WTC11 (cell line): ENCODE measurements around the gene GABBR1. TPM values are rescaled to one million over a fixed set of nuclear protein-coding genes. Genes with fewer than 3 reads are reported as not detected.
A peak's percentile ranks its signal among the peaks of the same experiment; 100 is the strongest.

Experiments
- ATAC-seq: fragments of 200-7000 bp; cut with Tn5 transposase; 2 replicates; pipeline ENCODE4 v1.10.0; 2021; ENCODE audit warnings: mild to moderate bottlenecking, moderate library complexity
- CTCF ChIA-PET: fragments of 300-600 bp; sonication (Branson Sonifier 250); formaldehyde crosslinking; loops from one replicate; lab custom pipeline; 2021; ENCODE audit warnings: antibody characterized with exemption; lab: Charles Lee
- POLR2A ChIA-PET: fragments of 350-600 bp; sonication (Branson Sonifier 250); formaldehyde crosslinking; loops from one replicate; lab custom pipeline; 2021; ENCODE audit warnings: antibody characterized with exemption; lab: Charles Lee
- DNase-seq: peaks from one replicate; pipeline ENCODE4 v3.0.0; 2021; ENCODE audit warnings: low spot score
- H3K27ac Mint-ChIP-seq: 2 replicates; pipeline ENCODE4 v1.8.0; 2021; ENCODE audit warnings: mixed read lengths
- H3K27me3 Mint-ChIP-seq: 2 replicates; pipeline ENCODE4 v1.8.0; 2021; ENCODE audit warnings: low read depth, mild to moderate bottlenecking, moderate library complexity, mixed read lengths
- H3K36me3 Mint-ChIP-seq: 2 replicates; pipeline ENCODE4 v1.8.0; 2021; ENCODE audit warnings: mixed read lengths
- H3K4me1 Mint-ChIP-seq: 2 replicates; pipeline ENCODE4 v1.8.0; 2022; ENCODE audit warnings: mixed read lengths
- H3K4me3 Mint-ChIP-seq: 2 replicates; pipeline ENCODE4 v1.8.0; 2021; ENCODE audit warnings: mild to moderate bottlenecking, moderate library complexity, mixed read lengths
- H3K9me3 Mint-ChIP-seq: 2 replicates; pipeline ENCODE4 v1.8.0; 2021; ENCODE audit warnings: mixed read lengths
- CREB1 ChIP-seq: sonication (generic); formaldehyde crosslinking; IDR thresholded peaks from 2 replicates; pipeline ENCODE4 v1.8.0; 2023; ENCODE audit warnings: mild to moderate bottlenecking, missing genetic modification reagents
- ESRRA ChIP-seq: sonication (generic); formaldehyde crosslinking; IDR thresholded peaks from 2 replicates; pipeline ENCODE4 v1.8.1; 2022; ENCODE audit warnings: mild to moderate bottlenecking, missing genetic modification reagents, borderline replicate concordance
- FOXK1 ChIP-seq: sonication (generic); formaldehyde crosslinking; IDR thresholded peaks from 2 replicates; pipeline ENCODE4 v1.8.0; 2022; ENCODE audit warnings: mild to moderate bottlenecking, moderate library complexity, missing genetic modification reagents
- RORB ChIP-seq: fragments of 250-450 bp; sonication (Bioruptor Pico); IDR thresholded peaks from 2 replicates; pipeline ENCODE4 v1.9.0; 2021; ENCODE audit warnings: mild to moderate bottlenecking
- SMAD3 ChIP-seq: sonication (generic); formaldehyde crosslinking; IDR thresholded peaks from 2 replicates; pipeline ENCODE4 v1.8.0; 2022; ENCODE audit warnings: missing genetic modification reagents, mild to moderate bottlenecking, borderline replicate concordance
- SOX15 ChIP-seq: fragments of 250-450 bp; sonication (Bioruptor Pico); IDR thresholded peaks from 2 replicates; pipeline ENCODE4 v1.9.0; 2021; ENCODE audit warnings: mild to moderate bottlenecking
- USF2 ChIP-seq: sonication (generic); formaldehyde crosslinking; IDR thresholded peaks from 2 replicates; pipeline ENCODE4 v1.8.1; 2023; ENCODE audit warnings: mild to moderate bottlenecking, missing genetic modification reagents, moderate library complexity
- ZNF121 ChIP-seq: sonication (generic); formaldehyde crosslinking; IDR thresholded peaks from 2 replicates; pipeline ENCODE4 v1.8.0; 2023; ENCODE audit warnings: missing genetic modification reagents
- ZNF232 ChIP-seq: sonication (generic); formaldehyde crosslinking; IDR thresholded peaks from 2 replicates; pipeline ENCODE4 v1.8.0; 2022; ENCODE audit warnings: mild to moderate bottlenecking, missing genetic modification reagents
- ZNF281 ChIP-seq: sonication (generic); formaldehyde crosslinking; IDR thresholded peaks from 2 replicates; pipeline ENCODE4 v1.8.0; 2023; ENCODE audit warnings: mild to moderate bottlenecking, missing genetic modification reagents
- ZNF396 ChIP-seq: fragments of 250-450 bp; sonication (Bioruptor Pico); IDR thresholded peaks from 2 replicates; pipeline ENCODE4 v1.8.0; 2021; ENCODE audit warnings: mild to moderate bottlenecking, moderate library complexity, borderline replicate concordance
- ZNF416 ChIP-seq: fragments of 250-450 bp; sonication (Bioruptor Pico); IDR thresholded peaks from 2 replicates; pipeline ENCODE4 v1.9.0; 2021; ENCODE audit warnings: mild to moderate bottlenecking, inconsistent platforms
- total RNA-seq: library from RNA; stranded (reverse); gene quantifications from 3 replicates; pipeline ENCODE4 v1.2.3, GENCODE V29; 2021
- TF ChIP-seq, protein P1 (sequence below): sonication (generic); formaldehyde crosslinking; IDR thresholded peaks from 2 replicates; pipeline ENCODE4 v1.8.1; 2022; ENCODE audit warnings: missing genetic modification reagents, borderline replicate concordance
- TF ChIP-seq, protein P2 (sequence below): sonication (generic); formaldehyde crosslinking; IDR thresholded peaks from 2 replicates; pipeline ENCODE4 v1.8.1; 2023; ENCODE audit warnings: mild to moderate bottlenecking, missing genetic modification reagents
- TF ChIP-seq, protein P3 (sequence below): sonication (generic); formaldehyde crosslinking; IDR thresholded peaks from 2 replicates; pipeline ENCODE4 v1.8.0; 2022; ENCODE audit warnings: mild to moderate bottlenecking, missing genetic modification reagents
- TF ChIP-seq, protein P4 (sequence below): sonication (generic); formaldehyde crosslinking; IDR thresholded peaks from 2 replicates; pipeline ENCODE4 v1.8.1; 2023; ENCODE audit warnings: mild to moderate bottlenecking, missing genetic modification reagents, borderline replicate concordance
- TF ChIP-seq, protein P5 (sequence below): fragments of 250-450 bp; sonication (Bioruptor Pico); IDR thresholded peaks from 2 replicates; pipeline ENCODE4 v1.9.0; 2021; ENCODE audit warnings: moderate library complexity, mild to moderate bottlenecking, inconsistent platforms, borderline replicate concordance

GABBR1 gene
- total RNA-seq, 1 experiment from 2014 or later = 107 TPM

- no peak overlapping the region for H3K27ac Mint-ChIP-seq
- CTCF ChIA-PET = interaction anchor here (0.6 to 12.0 kb wide), 25 partner anchors 9 to 366 kb away, joined by 3 to 531 read pairs (median 5); partner anchors contain the start of genes GABBR1, MOG and ZFP57
Observed at GRCh38 chr6:29647927-29648642, 15.1 kb upstream of the GABBR1 start.

GRCh38 chr6:29641430-29642148, 8.6 kb upstream of the GABBR1 start:
- ATAC-seq (peak; percentile 65), DNase-seq (no peak)
- no peak overlapping the region for H3K27ac Mint-ChIP-seq
- ChIA-PET POLR2A (interaction anchor here (0.6 kb wide), 1 partner anchor 40 kb away, joined by 7 read pairs; no protein-coding TSS in a partner anchor), CTCF (interaction anchor here (1.0 to 6.3 kb wide), 7 partner anchors 8 to 97 kb away, joined by 4 to 74 read pairs (median 5); partner anchors contain the start of gene GABBR1)
- no peaks in the 10 kb centered on the region for H3K27me3 Mint-ChIP-seq
- no peak overlapping the region for H3K4me3 Mint-ChIP-seq
- H3K9me3 Mint-ChIP-seq = no peaks in the 10 kb centered on the region
- no peaks in the 10 kb centered on the region for H3K36me3 Mint-ChIP-seq
- H3K4me1 Mint-ChIP-seq = peaks cover 25% of the 10 kb centered on the region
- no peak for TF ChIP-seq ZNF396 (CRISPR knock-in tag)
- TF ChIP-seq, protein P1, sequence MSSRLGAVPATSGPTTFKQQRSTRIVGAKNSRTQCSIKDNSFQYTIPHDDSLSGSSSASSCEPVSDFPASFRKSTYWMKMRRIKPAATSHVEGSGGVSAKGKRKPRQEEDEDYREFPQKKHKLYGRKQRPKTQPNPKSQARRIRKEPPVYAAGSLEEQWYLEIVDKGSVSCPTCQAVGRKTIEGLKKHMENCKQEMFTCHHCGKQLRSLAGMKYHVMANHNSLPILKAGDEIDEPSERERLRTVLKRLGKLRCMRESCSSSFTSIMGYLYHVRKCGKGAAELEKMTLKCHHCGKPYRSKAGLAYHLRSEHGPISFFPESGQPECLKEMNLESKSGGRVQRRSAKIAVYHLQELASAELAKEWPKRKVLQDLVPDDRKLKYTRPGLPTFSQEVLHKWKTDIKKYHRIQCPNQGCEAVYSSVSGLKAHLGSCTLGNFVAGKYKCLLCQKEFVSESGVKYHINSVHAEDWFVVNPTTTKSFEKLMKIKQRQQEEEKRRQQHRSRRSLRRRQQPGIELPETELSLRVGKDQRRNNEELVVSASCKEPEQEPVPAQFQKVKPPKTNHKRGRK (CRISPR knock-in tag) = no peak
- TF ChIP-seq USF2 (CRISPR knock-in tag) = no peak
- TF ChIP-seq, protein P2, sequence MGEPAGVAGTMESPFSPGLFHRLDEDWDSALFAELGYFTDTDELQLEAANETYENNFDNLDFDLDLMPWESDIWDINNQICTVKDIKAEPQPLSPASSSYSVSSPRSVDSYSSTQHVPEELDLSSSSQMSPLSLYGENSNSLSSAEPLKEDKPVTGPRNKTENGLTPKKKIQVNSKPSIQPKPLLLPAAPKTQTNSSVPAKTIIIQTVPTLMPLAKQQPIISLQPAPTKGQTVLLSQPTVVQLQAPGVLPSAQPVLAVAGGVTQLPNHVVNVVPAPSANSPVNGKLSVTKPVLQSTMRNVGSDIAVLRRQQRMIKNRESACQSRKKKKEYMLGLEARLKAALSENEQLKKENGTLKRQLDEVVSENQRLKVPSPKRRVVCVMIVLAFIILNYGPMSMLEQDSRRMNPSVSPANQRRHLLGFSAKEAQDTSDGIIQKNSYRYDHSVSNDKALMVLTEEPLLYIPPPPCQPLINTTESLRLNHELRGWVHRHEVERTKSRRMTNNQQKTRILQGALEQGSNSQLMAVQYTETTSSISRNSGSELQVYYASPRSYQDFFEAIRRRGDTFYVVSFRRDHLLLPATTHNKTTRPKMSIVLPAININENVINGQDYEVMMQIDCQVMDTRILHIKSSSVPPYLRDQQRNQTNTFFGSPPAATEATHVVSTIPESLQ (CRISPR knock-in tag) = no peak
- TF ChIP-seq, protein P3, sequence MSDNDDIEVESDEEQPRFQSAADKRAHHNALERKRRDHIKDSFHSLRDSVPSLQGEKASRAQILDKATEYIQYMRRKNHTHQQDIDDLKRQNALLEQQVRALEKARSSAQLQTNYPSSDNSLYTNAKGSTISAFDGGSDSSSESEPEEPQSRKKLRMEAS = no peak
- no peak for TF ChIP-seq ESRRA (CRISPR knock-in tag)
- TF ChIP-seq RORB (CRISPR knock-in tag) = no peak
- no peak for TF ChIP-seq FOXK1
- TF ChIP-seq, protein P4, sequence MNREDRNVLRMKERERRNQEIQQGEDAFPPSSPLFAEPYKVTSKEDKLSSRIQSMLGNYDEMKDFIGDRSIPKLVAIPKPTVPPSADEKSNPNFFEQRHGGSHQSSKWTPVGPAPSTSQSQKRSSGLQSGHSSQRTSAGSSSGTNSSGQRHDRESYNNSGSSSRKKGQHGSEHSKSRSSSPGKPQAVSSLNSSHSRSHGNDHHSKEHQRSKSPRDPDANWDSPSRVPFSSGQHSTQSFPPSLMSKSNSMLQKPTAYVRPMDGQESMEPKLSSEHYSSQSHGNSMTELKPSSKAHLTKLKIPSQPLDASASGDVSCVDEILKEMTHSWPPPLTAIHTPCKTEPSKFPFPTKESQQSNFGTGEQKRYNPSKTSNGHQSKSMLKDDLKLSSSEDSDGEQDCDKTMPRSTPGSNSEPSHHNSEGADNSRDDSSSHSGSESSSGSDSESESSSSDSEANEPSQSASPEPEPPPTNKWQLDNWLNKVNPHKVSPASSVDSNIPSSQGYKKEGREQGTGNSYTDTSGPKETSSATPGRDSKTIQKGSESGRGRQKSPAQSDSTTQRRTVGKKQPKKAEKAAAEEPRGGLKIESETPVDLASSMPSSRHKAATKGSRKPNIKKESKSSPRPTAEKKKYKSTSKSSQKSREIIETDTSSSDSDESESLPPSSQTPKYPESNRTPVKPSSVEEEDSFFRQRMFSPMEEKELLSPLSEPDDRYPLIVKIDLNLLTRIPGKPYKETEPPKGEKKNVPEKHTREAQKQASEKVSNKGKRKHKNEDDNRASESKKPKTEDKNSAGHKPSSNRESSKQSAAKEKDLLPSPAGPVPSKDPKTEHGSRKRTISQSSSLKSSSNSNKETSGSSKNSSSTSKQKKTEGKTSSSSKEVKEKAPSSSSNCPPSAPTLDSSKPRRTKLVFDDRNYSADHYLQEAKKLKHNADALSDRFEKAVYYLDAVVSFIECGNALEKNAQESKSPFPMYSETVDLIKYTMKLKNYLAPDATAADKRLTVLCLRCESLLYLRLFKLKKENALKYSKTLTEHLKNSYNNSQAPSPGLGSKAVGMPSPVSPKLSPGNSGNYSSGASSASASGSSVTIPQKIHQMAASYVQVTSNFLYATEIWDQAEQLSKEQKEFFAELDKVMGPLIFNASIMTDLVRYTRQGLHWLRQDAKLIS (CRISPR knock-in tag) = no peak
- no peak for TF ChIP-seq ZNF416
- TF ChIP-seq SOX15 (CRISPR knock-in tag) = no peak
- no peak for TF ChIP-seq CREB1 (CRISPR knock-in tag)
- TF ChIP-seq, protein P5, sequence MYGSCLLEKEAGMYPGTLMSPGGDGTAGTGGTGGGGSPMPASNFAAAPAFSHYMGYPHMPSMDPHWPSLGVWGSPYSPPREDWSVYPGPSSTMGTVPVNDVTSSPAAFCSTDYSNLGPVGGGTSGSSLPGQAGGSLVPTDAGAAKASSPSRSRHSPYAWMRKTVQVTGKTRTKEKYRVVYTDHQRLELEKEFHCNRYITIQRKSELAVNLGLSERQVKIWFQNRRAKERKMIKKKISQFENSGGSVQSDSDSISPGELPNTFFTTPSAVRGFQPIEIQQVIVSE (CRISPR knock-in tag) = no peak
- no peak for TF ChIP-seq ZNF232
- TF ChIP-seq ZNF281 (CRISPR knock-in tag) = no peak
- TF ChIP-seq, all 79 proteins: peak for 0

More at GRCh38 chr6:29647927-29648642, 15.1 kb upstream of the GABBR1 start:
- peak; percentile 34 for ATAC-seq
- Mint-ChIP-seq H3K36me3 (no peaks in the 10 kb centered on the region), H3K4me1 (peaks cover 26% of the 10 kb centered on the region), H3K27me3 (no peaks in the 10 kb centered on the region), H3K4me3 (no peak overlapping the region), H3K9me3 (no peaks in the 10 kb centered on the region)
- POLR2A ChIA-PET = interaction anchor here (0.5 kb wide), 1 partner anchor 13 kb away, joined by 3 read pairs; no protein-coding TSS in a partner anchor
- TF ChIP-seq ZNF121 (CRISPR knock-in tag) (peak; percentile 57; the same call in 1 of the 2 replicates), SMAD3 (CRISPR knock-in tag) (no peak)
- no peak for DNase-seq
